HG03457 (cell line): ENCODE results near the gene HJURP.

Experiments
- ATAC-seq: cut with Tn5 transposase; IDR thresholded peaks from one replicate; pipeline ENCODE4 v1.9.1; 2021; ENCODE audit warnings: moderate number of reproducible peaks; ENCODE audit not compliant: unreplicated experiment

The HJURP gene

DNA sequence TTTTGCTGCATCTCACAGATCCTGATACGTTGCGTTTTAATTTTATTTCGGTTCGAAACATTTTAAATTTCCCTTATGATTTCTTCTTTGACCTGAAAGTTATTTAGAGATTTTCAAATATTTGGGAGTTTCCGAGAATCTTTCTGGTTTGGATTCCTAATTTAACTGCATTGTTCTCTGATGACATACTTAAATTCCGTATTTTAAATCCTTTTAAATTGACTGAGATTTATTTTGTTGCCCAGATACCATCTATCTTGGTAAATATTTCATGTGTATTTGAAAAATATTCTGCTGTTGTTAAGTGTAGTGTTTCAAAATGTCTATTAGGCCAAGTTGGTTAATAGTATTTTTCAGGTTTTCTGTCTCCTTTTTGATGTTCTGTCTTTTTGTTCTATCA, 38.5 kb downstream of the HJURP start:
- no peak for ATAC-seq

GRCh38 chr2:233814056-233814835, 40.1 kb downstream of the HJURP start:
- ATAC-seq = no peak

DNA sequence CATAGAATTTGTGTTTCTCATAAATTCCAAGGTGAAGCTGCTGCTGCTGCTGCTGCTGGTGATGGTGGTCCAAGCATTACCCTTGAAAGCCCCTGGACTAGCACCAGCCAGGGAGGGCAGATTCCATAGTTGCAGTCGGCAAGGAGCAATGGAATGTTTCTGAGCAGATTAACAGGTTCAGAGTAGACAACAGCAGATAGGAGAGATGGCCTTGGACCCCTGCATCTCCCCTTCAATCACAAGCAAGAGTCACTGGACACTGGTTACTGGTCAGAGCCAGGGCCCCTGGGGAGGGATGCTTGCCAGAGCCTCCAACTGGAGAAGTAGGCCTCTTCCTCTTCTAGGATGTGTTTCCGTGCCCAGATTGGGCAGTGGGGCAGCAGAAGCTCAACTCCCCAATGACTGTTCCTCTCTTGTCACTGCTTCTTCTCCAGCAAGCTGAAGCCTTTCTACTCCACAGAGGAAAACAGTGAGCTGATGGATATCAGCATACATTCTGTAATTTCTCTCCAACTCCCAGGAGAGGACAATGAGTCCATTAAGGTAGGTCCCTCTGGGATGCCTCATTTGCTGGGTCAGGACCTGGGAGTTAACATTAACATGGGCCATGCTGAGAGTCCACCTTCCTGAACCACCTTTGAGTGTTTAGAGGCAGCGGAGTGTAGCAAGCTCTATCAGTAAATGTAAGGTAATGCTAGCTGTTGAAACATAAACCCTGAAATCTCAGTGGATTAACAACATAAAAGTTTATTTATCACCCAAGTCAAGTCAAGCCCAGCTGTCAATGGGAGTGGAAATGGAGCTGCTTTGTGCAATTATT, 40.9 kb downstream of the HJURP start:
- ATAC-seq = no peak

DNA sequence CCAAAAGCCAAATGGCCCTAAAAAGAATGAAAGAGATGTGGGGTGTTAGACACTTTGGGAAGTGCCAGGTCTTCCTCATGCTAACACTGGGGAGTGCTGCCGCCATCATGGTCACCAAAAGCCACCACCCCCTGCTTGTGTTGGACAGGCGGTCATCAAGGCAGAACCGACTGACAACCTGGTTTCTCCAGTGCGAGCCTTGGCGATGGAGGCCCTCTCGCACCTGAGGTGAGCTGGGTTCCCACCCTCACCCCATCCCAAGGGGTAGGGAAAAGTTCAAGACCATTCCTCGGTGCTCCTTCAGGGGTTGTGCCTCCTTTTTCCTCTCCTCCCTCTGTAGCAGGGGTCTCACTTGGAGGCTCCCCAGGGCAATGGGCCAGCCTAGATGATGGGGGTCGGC, 42.6 kb downstream of the HJURP start:
- ATAC-seq = no peak

DNA sequence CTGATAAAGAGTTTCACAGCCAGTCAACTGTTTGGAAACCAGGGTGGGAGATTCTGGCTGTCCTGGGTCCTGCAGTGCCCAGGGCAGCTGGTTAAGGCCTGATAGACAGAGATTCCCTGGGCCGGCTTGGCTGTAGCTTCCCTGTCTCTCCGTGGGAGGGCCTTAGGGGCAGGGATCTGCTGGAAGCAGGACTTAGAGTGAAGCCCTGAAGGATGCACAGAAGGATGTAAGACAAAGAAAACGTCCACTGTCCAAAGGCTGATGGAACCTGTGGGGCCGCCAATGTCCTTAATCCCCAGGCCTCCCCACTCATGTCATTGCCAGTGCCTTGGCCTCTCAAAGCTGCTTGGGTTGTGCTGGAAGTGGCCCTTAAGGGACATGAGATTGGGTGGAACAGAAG, 43.2 kb downstream of the HJURP start:
- ATAC-seq = no peak

GRCh38 chr2:233810385-233810784, 44.0 kb downstream of the HJURP start:
- no peak for ATAC-seq

GRCh38 chr2:233807966-233808935, 46.1 kb downstream of the HJURP start:
- ATAC-seq = no peak

DNA sequence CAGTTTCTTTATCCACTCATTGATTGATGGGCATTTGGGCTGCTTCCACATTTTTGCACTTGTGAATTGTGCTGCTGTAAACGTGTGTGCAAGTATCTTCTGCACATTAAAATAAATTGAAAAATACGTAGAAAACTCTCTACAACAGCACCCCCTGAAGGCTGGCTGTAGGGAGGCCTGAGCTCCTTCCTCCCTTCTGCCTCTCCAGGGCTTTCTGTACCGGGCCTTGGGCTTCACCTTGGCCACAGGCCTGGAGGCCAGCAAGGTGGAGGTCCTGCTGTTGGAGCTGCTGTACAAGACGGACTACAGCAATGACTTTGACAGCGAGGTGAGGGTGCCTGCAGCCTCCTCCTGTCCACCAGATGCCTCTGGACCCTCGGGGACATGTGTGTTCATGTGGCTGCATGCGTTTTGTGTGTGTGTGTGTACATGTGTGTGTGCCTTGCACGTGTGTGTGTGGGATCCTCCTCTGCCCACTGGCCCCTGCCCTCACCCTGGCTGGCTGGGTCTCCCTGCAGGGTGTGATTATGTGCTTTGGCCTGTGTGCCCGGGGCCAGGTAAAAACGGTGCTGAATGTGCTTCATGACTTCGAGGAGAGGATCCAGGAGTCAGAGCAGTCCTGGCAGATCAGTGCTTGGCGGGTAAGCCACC, 47.0 kb downstream of the HJURP start:
- no peak for ATAC-seq

DNA sequence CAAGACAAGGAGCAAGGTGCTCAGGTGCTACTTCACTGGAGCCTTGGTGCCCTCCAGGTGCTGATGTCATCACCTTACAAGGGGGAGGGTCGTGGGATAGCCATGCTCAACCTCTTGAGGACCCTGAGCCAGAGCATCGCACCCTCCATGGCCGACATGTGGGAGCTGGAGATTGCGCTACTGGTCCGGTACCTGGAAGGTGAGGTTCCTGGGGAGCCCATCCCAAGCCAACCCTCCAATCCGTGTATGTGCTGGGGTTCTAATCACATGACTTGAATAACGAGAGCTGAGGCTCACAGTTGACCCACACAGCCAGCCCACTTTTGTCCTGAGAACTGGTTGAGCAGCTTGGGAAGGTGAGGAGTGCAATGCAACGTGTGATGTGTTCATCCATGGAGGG, 50.3 kb downstream of the HJURP start:
- ATAC-seq = no peak

DNA sequence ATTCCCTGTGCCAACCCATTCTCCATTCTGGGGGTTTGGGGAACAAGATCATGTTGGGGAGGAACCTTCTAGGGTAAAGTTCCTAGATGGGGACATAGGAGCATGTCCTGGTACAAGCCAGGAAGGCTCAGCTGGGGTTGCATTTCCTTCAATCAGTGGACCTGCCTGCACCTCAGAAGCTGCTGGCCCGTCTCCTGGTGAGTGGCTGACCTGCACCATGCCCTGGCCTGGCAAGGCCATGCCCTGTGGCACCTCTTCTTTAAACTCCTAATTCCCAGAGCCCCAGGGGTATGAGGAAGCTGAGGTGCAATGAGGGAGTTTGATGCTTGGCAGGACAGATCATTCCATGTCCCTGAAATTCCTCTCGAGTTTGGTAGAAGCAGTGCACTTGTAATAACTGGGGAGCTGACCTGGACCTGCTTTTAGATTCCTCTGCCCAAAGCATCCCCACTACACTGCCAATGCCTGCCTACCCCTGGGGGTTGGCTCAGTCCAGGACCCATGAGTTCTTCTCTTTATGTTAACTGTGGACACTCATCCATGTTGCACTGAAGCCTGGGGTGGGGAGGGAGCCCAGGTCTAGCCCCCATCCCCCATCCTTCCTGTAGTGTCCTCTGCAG, 50.9 kb downstream of the HJURP start:
- ATAC-seq = no peak

- ATAC-seq = no peak
Measured at GRCh38 chr2:233802132-233802815, 52.1 kb downstream of the HJURP start.

DNA sequence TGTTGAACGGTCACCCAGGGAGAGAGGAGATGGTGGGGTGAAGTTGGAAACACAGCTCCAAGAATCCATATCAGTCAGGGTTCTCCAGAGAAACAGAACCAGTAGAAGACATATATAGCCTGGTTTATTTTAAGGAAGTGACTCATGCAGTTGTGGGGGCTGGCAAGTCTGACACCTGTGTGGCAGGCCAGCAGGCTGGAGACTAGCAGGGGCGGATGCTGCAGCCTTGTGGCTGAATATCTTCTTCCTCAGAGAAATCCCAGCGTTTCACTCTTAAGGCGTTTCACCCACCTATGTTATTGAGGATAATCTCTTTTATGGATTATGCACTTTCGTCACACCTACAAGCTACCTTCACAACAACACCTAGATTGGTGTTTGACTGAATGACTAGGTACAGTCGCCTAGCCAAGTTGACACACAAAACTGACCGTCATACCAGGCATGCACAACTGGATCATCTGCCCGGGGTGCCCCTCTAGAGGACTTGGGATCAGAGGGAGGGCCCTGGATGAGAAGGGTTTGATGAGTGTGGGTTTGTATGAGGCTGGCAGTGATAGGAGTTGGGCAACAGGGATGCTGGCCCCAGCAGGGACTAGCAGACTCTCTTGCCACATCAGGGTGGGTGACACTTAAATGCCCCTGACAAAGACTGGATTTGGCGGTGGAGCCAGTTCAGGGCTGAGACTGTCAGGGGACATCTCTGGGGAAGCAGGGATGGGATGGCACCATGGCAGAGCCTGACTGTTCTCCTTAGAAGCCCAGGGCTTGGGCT, 52.8 kb downstream of the HJURP start:
- ATAC-seq = no peak

GRCh38 chr2:233800208-233800607, 54.1 kb downstream of the HJURP start:
- ATAC-seq = no peak

DNA sequence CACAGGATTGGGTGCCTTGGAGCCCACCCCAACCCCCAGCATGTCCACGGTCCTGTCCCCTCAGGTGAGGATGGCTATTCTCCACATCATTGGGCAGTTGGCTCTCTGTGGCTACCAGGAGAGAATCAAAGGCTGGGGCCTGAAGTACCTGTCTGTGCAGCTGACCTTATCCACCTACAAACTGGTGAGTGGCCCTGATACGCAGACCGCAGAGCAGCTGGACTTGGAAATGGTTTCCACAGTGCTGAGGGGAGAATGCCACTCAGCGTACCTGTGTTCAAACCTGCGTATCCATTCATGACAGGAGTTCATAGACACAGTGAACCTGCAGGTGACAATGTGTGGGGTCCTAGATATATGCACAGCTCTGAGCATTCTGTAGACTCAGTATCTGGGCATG, 54.6 kb downstream of the HJURP start:
- no peak for ATAC-seq

- no peak for ATAC-seq
Measured at GRCh38 chr2:233799087-233799665, 55.2 kb downstream of the HJURP start.

DNA sequence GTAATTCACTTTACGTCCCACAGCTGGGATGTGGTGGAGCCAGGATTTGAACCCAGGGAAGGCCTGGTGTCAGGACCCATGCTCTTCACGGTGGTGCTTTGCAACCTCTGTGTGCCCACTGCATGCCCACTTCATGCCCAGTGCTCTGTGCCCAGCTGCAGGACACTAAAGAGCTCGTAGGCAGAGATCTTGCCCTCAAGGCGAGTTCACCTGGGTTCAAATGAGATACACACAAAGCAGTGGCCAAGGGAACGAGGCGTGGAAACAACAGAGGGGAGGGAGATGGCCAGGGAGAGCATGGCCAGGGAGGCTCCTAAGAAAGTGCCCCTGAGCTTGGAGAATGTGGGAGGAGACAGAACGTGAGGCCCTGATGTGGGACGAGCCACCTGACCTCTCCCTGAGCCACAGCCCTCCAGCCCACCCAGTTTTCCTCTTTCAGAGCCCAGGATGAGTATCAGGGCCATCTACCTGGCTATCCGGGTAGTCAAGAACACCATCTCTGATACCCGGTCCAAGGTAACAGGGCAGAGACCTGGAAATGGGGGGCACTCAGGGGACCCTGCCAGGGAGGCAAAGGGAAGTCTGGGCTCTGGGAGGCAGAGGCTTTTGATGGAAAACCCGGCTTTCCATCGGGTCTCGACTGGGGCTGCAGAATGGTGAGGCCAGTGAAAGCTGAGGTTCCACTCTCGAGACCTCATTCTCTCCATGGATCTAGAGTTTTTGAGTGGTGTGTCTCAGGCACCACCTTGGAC, 55.8 kb downstream of the HJURP start:
- no peak for ATAC-seq

GRCh38 chr2:233796254-233796653, 58.1 kb downstream of the HJURP start:
- no peak for ATAC-seq

DNA sequence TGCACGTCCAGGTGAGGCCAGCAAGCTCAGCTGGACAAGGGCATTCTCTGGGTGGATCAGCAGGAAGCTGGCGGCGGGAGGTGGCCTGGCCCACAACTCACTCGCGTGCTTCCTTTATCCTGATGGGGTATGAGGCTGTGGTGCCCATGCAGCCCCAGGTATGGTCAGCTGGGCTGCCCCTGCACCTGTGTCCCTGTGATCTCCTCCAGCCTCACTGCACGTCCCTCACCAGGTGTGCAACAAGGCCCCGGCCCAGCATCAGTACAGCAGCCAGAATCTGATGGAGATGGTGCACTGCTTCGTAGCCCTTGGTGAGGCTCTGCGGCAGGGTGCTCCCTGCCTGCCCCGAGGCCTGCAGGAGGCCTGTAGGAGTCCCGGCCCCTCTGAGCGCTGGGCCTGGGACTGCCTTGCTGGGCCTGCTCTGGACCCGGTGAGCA, 58.6 kb downstream of the HJURP start:
- no peak for ATAC-seq
